SW480 (cell line): ENCODE results near the gene DUSP10.

Source experiments
- DNase-seq: peaks from one replicate; pipeline ENCODE4 v3.0.0-alpha.2; 2016; ENCODE audit warnings: low spot score

Gene DUSP10

DNA sequence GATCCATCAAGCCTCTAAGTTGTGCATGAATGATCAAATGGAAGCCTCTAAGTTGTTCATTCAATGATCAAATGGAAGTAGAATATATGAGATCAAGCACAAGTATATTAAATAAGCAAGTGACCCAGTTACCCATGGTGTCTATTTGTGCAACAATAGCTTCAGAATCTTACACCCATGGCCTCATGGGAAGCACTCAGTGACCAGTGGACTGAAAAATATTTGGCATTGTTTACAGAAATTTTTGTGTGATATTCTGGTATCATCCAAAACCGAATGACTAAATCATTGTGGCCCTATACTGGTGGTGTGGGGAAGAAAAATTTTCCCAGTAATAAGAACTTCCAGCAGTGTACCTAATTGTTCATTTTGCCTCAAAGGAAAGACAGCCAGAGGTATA, 46.6 kb downstream of the DUSP10 start:
- no peak for DNase-seq

DNA sequence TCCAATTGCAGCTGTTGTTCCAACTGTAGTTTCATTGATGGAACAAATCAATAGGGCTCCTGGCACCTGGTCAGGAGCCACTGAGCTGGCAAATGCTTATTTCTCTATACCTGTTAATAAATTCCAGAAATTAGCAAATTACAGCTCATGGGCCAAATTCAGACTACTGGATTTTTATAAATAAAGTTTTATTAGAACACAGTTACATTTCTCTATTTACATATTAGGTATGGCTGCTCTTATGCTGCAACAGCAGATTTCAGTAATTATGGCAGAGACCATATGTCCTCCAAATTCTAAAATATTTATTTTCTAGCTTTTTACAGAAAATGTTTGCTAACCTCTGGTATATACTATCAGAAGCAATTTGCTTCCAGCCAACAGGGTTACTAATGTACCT, 47.8 kb downstream of the DUSP10 start:
- no peak for DNase-seq

DNA sequence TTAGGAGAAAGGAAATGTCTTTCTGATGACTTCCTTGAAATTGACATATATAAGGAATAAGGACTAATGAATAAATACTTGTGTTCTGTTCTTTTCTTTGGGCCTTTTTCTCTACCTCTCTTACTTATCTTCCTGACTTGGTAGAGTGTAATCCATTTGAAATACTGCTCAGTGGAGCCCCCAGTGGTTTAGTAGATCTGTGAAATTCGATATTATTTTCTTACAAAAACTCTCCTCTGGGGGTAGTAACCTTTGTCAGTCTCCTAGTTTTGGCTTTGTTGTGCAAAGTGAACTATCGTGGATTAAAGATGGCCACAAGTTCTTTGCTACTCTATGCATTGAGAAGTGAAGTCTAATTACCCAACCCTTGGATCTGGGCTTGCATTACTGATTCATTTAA, 48.8 kb downstream of the DUSP10 start:
- DNase-seq, result no peak

DNA sequence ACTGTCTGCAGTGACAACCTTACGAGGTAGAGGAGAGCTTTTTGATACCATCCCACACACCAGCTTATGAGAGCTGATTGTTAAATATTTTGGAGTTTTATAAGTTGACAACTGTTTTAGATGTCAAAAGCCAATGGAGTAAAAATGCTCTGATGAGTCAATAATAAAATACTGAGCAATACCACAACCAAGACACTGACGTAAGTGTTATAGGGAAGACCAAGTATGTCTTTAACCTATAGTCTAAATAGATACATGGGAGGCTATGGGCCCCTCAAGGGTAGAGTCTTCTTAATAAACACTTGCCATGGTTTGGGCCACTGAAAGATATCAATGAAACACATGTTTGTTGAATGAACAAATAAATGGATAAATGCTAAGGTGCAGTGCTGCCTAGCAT, 49.2 kb downstream of the DUSP10 start:
- DNase-seq, result no peak

DNA sequence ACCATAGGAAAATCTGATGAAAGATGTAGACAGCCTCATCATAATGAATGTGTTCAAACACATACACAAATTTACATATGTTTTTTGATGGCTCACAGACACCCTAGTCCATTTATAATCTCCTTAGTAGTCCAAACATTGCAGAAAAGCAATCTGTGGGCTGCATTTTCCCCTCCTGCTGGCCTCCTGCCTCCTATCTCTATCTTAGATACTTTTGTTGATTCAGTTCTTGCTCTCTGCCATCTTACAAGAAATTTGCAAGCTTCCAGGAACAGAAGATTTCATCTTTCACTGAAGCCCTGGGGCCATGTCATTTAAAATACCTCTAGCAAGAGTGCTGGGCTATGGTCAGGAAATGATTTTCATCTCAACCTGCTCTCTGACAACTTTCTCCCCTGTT, 50.6 kb downstream of the DUSP10 start:
- no peak for DNase-seq

DNA sequence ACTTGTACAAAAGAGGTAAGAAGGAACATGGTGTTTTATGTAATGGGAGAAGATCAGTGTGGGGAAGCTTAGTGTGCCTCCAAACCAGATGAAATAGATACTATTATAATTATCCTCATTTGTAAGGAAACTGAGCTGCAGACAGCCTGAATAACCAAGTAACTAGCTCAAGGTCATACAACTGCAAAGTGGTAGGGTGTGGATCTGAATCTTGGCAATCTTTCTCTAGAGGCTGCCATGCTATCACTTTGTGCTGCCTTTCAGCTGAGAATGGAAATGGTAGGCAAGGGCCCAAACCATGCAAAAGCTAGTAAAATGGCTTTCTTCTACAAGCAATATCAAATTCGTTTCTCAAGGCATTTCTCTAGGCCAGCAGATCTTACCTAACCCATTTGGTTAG, 51.0 kb downstream of the DUSP10 start:
- DNase-seq, result no peak

DNA sequence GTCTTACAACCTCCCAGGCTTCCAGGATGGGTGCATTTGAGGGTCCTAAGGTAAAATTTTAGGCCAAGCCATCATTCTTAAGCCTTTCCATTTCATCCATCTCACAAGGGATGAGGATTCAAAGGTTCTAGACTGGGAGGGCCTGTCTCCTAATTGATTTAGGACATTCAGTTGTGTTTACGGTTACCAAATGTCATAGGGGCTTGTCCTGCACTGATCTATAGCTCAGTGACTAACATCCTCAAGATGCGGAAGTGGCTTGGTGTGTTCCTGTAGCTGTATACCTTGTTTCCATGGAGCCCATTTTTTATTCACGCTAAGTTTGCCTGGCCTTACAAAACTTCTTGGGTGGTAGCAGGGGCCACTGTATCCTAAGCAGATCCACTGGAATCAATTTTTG, 52.8 kb downstream of the DUSP10 start:
- DNase-seq, result no peak

DNA sequence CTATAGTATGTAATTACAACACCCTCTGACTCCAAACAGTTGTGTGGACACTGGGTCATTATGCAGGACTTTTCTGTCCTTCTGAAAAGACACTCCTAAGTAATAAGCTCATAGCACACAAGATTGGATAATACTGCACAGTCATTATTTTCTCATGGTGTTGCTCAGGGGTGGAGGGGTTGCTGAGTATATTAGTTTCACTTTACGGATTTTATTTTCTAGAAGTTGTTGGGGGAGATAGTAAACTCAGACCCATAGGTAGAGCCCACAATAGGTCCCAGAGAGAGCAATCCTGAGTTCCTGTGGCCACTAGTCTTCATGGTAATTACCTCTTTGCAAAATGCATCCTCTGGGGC, 53.4 kb downstream of the DUSP10 start:
- no peak for DNase-seq

DNA sequence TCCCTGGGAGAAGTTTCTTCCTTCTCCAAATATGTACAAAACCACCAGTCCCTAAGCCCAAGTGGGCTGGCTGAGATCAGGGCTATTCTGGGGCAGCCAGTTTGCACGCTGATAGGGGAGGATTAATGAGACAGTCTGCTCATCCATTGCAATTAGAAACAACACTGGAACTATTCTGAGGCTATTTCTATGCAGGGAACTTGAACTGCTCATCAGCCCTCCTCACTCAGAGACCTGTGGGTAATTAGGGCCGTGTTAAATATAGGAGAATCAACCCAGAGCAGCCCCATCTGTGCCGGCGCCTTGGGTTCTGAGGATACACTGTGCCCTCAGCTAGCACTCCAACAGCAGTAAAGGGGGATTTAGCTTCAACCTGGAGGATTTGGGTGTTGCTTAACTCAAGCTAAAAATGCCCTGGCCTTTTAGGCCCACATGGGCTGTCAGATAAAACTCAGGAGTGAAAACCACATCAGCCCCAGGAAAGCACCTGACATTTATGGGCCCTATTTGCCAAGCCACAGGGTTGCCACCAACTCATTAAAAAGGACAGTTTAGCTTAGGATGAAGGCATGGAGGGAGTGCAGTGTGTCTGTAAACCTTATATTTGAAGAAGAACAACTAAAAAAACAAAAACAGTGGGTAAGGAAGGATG, 53.9 kb downstream of the DUSP10 start:
- DNase-seq, result no peak

DNA sequence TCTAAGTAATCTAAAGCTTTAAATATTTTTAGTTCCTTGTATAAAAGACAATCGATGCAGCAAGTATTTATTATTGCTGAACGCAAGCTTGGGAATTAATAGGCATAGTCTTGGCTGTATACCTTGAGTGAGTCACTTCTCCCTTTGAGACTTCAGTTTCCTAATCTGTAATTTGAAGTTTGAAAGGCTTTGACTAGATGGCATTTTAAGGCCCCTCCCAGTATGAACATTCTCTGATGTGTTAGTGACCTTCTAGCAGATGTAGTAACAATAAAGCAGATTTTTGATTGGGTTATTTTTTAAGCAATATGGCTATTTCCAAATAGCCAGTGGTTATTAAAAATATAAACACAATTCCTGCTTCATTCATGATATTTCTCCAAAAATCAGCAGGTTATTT, 58.2 kb downstream of the DUSP10 start:
- DNase-seq, result no peak

DNA sequence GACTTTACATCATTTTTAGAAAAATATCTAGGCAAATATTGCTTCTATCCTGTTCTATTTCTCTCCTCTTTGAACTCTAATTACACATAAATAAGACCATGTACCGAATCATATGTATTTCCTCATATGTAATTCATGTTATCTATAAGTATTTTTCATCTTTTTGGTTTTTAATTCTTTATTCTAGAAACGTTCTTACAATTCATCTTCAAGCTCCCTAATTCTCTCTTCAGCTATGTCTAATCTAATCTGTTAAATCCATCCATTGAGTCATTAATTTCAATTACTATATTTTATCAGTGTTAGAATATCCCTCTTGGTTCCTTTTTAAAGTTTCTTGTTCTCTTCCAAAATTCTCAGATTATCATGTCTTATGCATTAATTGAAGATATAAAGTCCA, 61.8 kb downstream of the DUSP10 start:
- no peak for DNase-seq

DNA sequence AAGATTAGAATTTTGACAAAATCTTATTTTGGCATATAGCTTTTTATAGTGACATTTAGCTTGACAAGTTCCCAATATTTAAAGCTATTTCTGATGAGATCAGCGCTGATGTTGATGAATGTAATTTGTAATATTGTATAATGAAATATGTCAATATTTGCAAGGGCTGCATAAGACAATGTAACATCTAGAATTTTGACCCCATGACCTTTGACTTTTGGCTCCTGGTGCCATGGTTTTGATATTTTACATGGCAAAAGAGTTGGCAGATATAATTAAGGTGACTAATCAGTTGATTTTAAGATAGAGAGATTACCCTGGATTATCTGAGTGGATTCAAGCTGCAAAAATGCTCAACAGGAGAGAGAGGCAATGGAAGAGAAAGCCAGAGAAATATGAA, 63.9 kb downstream of the DUSP10 start:
- DNase-seq, result no peak

DNA sequence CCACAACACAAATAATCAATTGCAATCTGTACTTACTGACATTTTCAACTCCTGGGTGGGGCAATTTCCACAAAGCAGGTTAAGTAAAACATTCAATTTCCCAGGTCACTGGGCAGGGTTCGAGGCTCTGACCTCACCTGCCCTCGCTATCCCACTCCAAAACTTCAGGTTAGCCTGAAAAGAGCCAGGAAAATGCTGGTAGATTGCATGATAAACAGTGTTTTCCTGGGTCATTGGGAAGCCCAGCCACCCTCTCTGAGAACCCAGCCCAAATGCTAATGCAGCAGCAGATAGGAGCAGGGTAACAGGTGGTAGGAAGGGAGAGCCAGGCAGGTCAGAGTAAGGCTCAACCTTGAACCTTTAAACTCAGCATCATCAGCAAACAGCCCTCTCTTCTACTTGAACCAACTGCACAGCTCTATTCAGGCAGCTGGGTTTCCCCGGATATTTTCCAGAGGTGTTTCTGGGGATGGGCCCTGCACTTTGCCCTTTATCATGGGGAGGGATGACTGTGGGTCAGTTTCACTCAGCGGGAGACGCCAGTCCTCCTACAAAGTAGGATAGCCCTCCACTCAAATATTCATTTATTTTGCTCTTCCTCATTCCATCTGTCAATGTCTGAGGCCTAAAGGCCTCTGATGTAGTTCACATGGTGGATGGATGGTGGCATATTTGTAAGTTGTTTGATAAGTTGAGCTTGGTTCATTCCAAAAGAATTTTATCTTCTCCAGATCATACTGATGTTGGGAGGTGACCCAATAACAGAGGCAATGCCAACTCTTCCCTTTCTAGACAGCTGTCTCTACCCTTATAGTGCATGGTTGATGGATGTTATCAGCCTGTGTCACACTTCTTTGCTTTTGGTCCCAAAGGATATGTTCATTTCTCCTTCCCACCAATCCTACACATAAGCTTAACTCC, 65.7 kb downstream of the DUSP10 start:
- no peak for DNase-seq

DNA sequence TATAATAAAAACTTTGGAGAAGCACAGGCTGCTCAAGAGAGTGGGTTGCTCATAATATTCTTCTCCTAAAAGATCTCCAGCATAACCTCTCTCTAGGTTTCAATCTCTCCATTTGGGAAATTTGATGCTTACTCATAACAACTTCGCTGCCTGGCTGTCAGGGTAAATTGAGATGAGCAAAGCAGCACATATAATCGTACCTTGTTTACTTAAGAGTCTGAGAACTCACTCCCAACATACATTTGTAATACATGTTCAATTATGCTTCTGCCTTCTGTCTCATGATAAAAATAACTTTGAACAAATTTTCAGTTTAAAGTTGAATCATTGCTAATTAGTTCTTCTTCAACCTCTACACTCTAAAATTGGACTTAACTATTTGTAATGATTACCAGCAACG, 68.9 kb downstream of the DUSP10 start:
- no peak for DNase-seq

DNA sequence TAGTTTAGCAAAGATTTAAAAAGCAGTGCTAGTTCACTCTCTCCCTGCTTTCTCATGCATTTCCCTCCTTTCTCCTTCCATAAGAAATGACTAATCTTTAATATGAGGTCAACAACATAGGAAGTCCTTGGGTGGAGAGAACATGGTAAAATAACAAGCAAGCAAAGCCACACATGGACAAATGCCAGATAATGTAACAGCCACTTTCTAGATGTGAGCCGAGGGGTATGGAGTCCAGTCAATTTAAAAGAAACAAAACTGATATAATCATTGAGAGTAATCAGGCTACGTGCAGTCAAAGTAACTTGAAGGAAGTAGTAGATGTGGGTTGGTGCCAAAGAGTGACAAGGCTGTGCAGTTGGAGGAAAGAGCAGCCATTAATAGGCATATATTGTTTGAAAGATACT, 69.6 kb downstream of the DUSP10 start:
- no peak for DNase-seq

DNA sequence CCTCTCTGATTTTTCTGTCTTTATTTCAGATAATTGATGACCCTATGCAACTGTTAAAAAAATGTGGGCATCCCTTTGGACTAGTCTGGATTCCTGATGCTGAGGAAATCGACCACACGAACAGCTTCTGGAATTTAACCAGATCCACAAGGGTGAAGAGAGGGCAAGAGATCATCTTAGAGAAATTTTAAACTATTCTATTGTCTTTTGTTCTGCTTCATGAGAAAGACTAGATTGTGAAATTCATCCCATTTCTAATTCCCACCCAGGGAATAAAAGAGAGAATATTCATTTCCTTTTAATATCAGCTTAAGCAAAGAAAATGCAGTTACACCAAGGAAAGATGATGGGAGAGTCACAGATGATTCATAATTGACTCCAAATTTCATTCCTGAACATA, 71.8 kb downstream of the DUSP10 start:
- DNase-seq, result no peak

DNA sequence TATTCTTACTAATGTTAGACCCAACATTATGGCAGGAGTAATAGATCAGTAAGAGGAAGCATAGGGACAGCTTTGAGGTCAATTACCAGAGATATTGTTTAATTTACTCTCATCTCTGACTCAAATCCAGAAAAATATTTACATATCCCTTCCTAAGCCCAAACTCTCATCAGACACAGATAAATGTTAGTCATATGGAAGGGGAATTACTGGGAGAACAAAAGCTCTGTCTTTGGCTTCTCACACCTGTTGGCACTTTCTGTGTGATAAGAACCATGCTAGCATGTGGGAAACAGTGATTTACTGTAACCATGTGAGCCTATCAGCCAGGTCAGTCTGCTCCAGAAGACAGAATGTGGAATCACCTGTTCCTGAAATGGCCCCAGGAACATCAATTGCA, 72.4 kb downstream of the DUSP10 start:
- no peak for DNase-seq

DNA sequence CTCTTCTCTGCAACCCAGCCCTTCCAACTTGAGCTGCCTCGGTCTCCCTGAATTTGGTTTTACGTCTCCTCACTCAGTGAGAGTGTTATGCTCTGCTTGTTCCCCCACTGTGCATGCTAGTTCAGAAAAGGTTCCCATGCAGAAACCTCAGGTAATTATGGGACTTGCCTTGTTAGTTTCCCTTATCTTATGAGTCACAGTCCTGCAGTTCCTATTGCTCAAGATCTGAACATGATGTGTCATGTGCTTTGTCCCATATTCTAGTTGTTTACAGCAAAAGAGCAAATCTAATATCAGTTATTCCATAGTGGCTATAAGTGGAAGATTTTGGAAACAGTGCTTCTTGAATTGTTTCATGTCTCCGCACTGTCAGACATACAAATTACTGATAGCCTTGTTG, 74.4 kb downstream of the DUSP10 start:
- DNase-seq, result no peak

DNA sequence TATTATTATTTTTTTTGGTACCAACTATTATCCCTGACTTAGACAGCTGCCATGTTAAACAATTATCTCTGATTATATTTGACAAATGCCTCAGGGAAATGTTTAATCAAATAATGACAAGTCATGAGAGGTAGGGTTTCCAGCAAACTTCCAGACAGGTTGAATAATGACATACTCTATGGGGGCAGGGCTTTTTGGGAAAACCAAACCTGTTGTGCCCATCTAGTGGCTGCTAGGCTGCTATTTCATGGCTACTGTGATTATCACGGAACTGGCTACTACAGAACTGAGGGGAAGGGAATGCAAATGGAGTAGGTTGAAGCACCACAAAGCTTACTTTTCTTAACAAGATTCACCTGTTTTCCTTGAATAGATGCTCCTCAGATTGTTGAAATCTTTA, 77.6 kb downstream of the DUSP10 start:
- DNase-seq, result no peak

DNA sequence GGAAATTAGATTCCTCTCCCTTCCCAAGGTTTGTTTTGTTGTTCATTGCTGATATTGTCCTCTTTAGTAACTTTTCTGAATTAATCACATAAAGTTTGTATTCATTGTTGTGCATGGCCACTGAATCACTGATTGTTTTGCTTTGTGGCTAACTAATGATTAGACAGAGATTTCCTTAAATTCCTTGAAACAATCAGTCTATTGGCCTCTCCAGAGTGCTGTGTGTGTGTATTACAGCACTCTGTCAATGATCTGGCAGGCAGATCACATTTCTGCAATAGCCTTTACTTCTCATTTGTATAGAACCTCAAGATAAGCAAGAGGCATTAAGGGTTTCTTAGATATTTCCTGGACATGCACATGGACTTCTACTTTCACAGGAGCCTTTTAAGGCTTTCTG, 78.6 kb downstream of the DUSP10 start:
- DNase-seq, result no peak

DNA sequence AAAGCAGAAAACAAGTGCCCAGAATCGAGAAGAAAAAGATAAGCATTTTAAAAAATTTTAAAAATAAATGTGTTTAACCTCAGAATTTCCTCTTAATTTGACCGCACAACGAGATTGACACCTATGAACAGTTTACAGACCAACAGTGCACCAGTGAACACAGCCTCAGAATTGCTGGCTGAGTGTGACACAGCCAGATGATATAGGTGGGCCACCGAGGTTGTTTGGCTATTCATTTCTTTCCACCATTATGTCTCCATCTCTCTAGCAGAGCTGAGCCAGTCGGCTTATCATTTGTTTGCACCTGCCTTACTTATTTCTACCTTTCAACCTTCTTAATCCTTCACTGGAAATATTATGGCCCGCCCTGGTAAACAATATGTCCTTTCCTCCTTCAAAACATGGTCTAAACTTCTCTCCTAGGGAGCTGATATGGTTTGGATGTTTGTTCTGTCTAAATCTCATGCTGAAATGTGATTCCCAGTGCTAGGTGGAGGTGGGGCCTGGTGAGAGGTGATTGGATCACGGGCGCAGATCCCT, 86.1 kb downstream of the DUSP10 start:
- DNase-seq, result no peak
